Measurements from ENCODE around the gene ADGRG3.
"Not testable (repeated sequence)": the region's sequence is repeated elsewhere in the genome, so short reads cannot be mapped to it uniquely, and the experiment has no call there.

ADGRG3 gene

DNA sequence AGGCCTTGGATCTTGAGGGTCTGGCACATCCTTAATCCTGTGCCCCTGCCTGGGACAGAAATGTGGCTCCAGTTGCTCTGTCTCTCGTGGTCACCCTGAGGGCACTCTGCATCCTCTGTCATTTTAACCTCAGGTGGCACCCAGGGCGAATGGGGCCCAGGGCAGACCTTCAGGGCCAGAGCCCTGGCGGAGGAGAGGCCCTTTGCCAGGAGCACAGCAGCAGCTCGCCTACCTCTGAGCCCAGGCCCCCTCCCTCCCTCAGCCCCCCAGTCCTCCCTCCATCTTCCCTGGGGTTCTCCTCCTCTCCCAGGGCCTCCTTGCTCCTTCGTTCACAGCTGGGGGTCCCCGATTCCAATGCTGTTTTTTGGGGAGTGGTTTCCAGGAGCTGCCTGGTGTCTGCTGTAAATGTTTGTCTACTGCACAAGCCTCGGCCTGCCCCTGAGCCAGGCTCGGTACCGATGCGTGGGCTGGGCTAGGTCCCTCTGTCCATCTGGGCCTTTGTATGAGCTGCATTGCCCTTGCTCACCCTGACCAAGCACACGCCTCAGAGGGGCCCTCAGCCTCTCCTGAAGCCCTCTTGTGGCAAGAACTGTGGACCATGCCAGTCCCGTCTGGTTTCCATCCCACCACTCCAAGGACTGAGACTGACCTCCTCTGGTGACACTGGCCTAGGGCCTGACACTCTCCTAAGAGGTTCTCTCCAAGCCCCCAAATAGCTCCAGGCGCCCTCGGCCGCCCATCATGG is 4.0 kb upstream of the ADGRG3 start:
- DNase-seq = no peak

DNA sequence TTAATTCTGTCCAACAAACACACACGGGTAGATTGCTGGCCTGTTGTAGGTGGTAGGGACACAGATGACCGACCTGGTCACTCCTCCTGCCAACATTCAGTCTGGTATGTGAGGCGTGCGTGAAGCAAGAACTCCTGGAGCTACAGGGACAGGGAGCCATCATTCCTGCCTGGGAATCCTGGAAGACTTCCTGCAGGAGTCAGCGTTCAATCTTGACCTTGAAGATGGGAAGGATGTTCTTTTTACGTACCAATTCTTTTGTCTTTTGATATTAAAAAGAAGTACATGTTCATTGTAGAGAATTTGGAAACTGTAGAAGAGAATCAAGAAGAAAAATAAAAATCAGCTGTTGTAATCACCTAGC is 3.5 kb upstream of the ADGRG3 start:
- DNase-seq = no peak

- DNase-seq = no peak
Observed at GRCh38 chr16:57665541-57665940, 2.6 kb upstream of the ADGRG3 start.

GRCh38 chr16:57666353-57667047 is 1.6 kb upstream of the ADGRG3 start:
- DNase-seq = no peak

GRCh38 chr16:57667048-57667525 is 1.0 kb upstream of the ADGRG3 start:
- no peak for DNase-seq

DNA sequence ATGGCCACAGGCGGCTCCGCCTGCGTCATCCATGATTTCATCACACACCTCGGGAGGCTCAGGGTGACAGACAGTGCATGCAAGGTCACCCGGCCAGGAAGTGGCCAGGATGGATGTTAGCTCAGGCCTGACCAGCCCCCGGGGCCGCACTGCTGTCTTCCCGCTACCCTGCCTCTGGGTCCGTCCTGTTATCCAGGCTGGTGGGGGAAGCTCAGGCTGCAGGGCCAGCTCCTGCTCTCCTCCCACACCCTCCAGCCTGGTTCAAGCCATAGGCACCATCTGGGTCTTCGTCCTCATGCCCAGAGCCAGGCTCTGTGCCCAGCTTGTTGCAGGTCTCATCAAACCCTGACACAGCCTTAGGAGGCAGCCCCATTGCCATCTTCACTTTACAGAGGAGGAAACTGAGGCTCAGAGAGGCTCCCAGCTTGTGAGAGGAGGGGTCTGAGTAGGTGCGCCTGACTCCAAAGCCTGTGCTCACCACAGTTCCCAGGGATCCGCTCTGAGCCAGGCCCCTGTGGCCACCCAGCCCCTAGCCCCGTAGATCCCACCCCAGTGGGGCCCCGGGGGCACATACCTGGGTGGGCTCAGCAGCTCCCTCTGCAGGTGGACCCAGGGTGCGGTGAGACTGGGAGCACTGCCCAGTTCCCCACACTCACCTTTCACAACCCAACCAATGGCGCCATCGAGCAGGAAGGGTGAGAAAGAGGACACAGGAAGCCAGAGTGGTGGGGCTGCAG is 412 bp upstream of the ADGRG3 start:
- DNase-seq = no peak

DNA sequence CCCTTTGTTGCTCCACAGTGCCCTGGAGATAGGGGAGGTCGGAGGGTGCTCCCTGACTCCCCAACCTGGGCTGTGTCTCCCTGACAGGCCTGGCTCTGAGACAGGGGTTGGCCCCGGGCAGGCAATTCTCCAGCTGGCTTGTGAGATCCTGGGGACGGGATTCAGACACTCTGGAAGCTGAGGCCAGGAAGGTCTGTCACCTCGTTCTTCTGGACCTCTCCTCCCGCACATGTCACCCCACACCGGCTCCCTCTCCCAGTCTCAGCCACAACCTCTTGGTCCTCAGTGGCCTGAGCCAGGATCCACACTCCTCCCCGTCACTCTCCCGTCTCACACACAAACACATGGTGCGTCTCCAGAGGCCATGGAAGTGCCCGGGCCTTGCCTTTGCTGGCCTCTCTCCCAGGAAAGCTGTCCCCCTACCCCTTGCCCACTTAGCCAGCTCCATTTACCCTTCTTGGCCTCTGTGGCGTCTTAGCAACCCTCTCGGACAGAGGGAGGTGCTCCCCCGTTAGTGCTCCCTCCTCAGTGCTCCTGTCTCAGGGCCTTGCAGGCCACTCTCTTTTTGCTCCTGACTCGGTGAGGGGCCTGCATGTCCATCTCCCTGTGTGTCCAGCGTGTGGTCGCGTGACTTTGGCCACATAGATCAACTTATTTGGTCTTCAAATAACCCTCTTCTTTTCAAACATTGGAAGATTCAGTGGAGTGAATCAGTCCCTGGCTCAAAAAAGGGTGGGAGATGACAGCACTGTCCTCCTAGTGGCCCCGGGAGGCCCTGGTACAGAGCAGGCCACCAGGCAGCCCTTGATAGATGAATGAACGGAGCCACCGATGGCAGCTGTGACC is 747 bp downstream of the ADGRG3 start:
- DNase-seq = no peak

DNA sequence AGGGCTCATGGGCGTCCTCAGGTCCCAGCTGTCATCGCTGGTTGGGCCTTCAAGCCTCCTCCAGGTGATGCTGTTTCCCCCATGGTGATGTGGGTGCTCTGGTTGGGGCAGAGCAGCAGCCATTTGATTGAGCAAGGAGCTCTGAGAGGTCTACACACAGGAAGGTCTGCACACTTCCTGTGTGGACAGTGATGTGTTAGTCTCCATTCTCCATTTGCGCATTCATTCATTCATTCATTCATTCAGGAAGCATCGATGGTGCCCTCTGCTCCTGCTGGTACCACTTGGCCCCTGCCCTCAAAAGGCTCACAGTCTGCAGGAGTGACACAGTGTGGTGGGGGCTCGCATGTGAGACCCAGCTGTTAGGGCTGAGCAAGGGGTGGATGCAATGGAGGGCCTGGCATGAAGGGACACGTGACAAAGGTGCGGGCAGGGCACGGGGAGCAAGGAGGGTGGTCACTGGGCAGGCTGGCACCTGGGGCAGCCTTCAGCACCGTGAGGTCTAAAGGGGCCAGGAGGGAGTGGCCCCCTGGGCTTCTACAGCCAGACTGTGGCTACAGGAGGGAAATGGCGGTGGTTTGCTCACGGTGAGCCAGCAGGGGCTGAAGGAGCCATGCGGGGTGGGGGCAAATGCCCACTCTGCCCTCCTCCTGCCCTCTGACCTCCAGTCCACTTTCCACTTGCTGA is 1.5 kb downstream of the ADGRG3 start:
- no peak for DNase-seq

GRCh38 chr16:57670196-57670595 is 2.1 kb downstream of the ADGRG3 start:
- no peak for DNase-seq

GRCh38 chr16:57671451-57671850 is 3.3 kb downstream of the ADGRG3 start:
- not testable (repeated sequence) for DNase-seq

DNA sequence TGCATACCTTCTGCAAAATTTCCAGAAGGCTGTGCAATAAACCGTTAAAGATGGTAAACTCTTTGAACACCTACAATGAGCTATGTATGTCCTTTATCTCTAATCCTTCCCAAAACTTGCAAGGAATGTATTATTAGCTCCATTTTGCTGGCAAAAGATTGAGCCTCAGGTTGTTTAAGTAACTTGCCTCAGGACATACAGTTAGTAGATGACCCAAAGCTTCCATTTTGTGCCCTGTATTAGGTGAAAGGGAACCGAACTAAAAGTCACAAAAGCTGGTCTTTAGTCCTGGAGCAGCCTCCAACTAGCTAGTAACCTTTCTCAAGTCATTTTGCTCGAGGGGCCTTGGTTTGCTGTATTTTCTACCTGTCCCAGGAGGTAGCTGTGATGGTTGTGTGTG is 4.3 kb downstream of the ADGRG3 start:
- no peak for DNase-seq

DNA sequence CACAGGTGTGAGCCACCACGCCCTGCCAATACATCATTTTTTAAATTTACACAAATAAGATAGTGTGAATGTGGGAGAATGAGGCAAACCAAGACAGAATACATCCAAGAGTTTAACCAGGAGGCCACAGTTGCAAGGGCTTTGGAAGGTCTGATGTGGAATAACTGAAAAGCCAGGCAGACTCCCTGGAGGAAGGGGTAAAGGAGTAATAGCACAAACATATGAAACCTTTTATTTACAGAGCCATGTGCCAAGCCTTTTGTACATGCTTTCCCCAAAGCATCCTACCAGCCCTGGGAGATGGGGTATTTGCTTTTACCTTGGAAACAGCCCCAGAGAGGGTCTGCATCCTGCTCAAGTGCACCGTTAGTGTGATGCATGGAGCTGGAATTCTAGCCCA is 4.7 kb downstream of the ADGRG3 start:
- DNase-seq = no peak

DNA sequence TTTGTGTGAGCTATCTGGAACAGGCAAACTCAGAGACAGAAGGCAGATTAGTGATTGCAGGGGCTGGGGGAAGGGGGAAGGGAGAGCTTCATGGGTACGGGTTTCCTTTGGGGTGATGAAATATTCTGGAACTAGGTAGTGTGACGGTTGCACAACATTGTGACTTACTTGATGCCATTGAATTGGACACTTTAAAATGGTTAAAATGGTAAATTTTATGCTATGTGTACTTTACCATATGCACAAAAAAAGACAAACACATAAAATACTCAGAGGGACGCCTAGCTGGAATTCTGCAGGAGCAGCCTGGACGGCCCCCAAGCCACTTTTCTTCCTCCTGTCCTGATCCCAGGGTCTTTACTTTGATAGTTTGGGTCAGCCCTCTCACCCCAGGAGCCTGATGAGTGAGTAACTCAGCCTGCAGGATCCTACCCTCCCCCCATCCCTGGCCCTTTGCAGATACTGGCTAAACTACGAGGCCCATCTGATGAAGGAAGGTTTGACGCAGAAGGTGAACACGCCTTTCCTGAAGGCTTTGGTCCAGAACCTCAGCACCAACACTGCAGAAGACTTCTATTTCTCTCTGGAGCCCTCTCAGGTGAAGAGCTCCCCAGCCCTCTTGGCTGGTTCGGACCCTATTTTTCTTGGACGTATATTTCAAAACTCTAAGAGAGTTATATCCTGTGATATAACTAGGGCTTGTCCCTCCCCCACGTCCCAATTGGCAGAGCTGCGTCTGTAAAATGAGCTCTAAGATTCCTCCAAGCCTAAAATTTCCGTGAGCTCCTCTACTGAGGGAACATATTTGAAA is 7.8 kb downstream of the ADGRG3 start:
- no peak for DNase-seq

DNA sequence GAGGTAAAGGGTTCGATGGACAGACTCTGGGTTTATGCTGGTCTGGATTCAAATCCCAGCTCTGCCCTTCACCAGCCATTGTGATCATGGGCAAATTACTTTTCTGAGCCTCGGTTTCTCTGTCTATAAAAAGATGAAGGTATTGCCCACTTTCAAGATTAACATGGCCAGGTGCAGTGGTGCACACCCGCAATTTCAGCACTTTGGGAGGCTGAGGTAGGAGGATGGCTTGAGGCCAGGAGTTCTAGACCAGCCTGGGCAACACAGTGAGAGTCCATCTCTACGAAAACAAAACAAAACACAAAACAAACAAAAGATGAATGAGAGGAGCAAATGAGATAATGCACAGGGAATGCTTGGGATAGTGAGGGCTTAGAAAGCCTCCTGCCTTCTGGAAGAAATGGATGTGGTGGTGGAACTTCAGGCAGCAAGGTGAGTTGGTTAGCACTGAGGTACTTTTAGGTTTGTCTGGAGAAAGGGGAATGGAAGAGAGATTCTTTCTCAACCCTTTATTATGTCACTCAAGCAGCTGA is 8.5 kb downstream of the ADGRG3 start:
- no peak for DNase-seq

DNA sequence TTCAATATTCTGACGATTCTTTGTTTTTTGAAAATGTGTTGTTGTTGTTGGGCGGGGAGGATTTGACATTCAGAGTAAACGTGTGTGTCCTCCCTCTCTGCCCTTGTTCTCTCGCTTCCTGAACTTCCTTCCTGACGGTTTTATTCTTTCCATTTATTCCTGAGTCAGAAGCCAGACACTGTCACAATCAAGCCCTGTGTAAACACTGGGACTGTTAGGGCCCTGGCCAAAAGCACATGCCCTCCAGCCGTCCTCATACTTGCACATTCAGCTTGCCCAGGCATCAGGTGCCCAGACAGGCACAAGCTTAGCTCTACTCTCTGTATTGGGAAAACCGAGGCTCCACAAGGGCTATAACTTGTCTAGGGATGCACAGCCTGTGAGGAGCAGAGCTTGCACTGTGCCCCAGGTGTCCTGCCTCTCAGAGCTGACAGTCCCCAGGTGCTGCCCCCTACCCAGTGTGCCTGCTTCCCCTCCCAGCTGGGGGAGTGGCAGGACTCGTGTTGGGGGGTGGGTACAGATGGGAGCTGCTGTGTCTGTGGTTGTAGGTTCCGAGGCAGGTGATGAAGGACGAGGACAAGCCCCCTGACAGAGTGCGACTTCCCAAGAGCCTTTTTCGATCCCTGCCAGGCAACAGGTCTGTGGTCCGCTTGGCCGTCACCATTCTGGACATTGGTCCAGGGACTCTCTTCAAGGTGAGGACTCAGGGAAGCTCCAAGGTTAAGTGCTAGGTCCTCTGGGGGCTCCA is 9.7 kb downstream of the ADGRG3 start:
- no peak for DNase-seq

- DNase-seq = no peak
Observed at GRCh38 chr16:57679016-57679415, 10.9 kb downstream of the ADGRG3 start.

- no peak for DNase-seq
Observed at GRCh38 chr16:57679767-57680482, 11.8 kb downstream of the ADGRG3 start.

DNA sequence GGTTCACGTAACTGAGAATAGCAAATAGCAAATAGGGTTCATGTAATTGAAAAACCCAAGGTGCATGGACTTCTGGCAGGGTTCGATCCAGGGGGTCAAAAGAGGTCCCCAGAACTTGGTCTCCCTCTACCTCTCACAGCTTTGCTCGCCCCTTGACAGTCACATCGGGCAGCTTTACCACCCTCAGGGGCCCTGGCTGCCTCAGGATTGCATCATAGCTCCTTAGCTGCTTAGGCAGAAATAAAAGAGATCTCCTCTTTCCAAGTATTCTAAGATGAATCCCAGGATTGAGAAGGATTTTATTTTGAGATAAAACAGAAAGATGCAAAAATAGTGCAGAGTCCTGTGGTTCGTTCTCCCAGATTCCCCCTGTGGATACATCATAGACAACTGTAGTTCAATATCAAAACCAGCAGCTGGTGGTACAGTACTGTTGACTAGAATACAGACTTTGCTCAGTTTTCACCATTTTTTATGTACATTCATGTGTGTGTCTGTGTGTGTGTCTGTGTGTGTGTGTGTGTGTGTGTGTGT is 12.8 kb downstream of the ADGRG3 start:
- no peak for DNase-seq

- DNase-seq = no peak
Observed at GRCh38 chr16:57681950-57682728, 14.0 kb downstream of the ADGRG3 start.

Measured in NCI-H345 (cell line).